ENCODE results near the gene SHISA9.

Gene SHISA9

GRCh38 chr16:13134836-13135235 lies 233.4 kb downstream of the SHISA9 start:
- no peak for DNase-seq

- no peak for DNase-seq
Observed at GRCh38 chr16:13136901-13137300, 235.5 kb downstream of the SHISA9 start.

- no peak for DNase-seq
Observed at GRCh38 chr16:13138528-13138927, 237.1 kb downstream of the SHISA9 start.

GRCh38 chr16:13139661-13140241 lies 238.4 kb downstream of the SHISA9 start:
- DNase-seq, result no peak

DNA sequence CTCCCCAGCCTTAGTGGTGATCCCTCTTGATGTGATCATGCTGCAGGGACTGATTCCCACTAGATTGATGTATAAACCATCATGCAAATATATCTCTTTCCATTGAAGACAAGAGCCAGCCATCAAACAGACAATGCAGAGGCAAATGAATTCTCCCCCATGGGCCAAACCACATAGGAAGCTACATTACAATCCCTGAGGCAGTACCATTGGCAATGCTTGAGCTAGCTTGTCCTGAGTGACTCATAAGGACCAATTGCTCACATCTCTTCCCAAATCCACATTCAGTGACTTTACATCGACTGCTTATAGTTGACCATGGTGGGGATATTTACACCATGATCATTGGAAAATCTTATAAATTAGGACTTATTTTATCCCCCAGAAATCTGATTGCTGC lies 242.2 kb downstream of the SHISA9 start:
- DNase-seq, result no peak

GRCh38 chr16:13146829-13147228 lies 245.4 kb downstream of the SHISA9 start:
- no peak for DNase-seq

- no peak for DNase-seq
Observed at GRCh38 chr16:13148294-13148693, 246.9 kb downstream of the SHISA9 start.

DNA sequence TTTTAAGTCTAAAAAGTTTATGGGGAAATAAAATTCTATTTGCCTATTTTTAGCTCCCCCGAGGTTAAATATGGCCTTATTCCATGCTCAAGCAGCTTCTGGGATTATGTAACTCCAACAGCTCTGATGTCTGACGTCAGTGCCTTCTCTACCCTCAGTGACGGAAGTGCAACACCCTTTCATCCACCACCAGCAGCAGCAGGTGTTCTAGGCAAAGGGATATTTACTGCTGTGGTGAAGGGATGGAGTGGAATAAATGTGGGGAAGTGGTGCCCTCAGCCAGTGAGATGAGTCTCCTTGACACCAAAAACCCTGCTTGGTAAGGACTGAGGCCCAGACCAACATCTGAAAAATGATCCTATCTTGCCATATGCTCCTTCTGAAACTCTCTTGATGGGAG lies 247.4 kb downstream of the SHISA9 start:
- DNase-seq, result no peak

DNA sequence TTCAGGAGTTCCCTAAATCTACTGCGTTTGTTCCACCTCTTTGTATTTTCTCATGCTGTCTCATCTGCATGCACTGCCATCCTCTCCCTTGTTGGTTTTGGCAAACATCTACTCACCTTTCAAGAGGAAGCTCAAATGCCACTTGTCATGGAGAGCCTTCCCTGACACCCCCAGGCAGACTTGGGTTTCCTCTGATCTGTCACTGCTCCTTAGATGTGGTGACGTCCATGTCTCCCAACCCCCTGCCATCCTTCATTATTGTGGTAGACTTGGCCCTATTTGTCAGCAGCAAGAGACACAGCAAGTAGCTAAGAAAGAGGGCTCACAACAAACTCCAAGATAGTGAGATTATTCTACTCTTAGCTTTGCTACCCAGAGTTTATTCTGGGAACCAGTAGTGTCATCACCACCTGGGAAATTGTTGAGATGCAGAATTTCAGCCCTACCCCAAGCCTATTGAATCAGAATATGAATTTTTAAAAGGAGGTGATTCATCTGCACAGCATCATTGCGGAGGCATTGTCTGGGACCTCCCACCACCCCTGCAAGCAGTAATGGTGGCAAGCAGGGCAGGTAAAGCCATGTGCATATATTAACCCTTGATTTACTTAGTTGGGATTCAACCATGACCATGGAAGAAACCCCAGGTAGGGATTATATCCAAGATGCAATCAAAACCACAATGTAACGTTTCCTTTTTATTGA lies 248.9 kb downstream of the SHISA9 start:
- DNase-seq, result no peak

- no peak for DNase-seq
Observed at GRCh38 chr16:13153696-13154095, 252.3 kb downstream of the SHISA9 start.

DNA sequence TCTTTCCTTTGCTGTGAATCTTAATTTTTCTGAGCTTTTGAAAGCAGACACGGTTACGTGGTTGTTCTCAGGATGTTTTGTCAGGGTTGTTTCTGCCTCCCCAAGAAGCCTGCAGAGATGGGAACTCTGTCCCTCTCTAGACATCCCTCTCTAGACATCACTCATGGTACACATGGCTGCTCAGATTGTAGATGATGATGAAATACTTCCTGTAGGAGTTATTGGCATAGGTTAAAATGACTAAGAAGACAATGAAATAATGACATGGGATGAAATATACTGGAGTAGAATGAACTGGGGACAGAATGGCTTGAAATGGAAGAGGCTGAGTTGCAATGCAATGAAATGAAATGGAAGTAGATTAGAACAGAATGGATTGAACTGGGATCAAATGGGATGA lies 253.4 kb downstream of the SHISA9 start:
- DNase-seq, result no peak

DNA sequence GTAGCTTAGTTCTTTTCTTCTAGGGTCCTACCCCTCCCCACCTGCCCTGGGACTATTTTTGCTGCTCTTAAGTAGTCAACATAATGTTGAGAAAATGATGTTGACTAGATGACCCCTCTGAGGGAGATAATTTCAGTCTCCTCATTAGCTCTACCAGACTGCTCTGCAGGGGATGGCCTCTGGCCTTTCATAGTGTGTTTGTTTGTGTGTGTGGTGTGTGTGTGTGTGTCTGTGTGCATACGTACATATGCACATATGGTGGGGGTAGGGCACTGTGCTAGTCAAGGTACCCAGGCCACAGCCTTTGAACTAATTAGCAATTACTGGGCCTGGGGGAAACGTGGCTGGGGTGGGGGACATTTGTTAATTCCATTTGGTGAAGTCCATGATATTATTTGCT lies 254.0 kb downstream of the SHISA9 start:
- no peak for DNase-seq

GRCh38 chr16:13155780-13156179 lies 254.4 kb downstream of the SHISA9 start:
- DNase-seq, result no peak

GRCh38 chr16:13157082-13157481 lies 255.7 kb downstream of the SHISA9 start:
- no peak for DNase-seq

- no peak for DNase-seq
Observed at GRCh38 chr16:13158427-13158826, 257.0 kb downstream of the SHISA9 start.

DNA sequence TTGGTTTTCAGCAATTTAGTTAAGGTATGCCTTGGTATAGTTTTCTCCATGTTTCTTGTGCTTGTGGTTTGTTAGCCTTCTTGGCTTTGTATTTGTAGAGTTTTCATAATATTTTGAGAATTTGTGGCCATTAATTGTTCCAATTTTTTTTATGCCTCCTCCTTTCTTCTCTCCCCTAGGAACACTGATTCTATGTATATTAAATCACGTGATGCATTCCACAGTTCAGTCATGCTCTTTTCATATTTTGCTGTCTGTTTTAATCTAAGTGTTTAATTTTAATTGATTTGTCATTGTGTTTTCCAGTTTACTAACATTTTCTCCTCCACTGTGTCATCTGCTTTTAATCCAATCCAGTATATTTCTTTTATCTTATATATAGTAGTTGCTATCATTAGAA lies 263.6 kb downstream of the SHISA9 start:
- DNase-seq, result no peak

DNA sequence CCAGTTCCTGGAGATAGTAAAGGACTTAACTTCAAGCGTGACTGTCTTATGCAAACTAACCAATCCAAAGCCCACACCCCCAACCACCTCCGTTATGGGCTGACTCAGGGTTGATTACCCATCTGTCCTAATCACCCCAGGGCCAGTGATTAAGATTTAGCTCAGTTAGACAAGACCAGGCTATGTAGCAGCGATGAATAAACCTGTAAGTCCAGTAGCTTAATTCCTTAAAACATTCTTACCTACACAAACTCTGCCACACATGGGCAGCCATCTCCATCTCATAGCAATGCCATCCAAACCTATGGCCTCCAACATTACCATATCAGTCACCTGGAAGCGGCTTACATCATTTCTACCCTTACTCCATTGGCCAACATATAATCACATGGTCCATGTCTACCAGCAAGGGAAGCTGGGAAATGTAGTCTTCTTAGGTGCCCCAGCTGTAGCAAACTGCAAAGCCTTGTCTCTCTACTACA lies 266.7 kb downstream of the SHISA9 start:
- no peak for DNase-seq

- DNase-seq, result no peak
Observed at GRCh38 chr16:13171313-13171712, 269.9 kb downstream of the SHISA9 start.

GRCh38 chr16:13176711-13177110 lies 275.3 kb downstream of the SHISA9 start:
- no peak for DNase-seq

GRCh38 chr16:13178318-13178717 lies 276.9 kb downstream of the SHISA9 start:
- DNase-seq, result no peak

- DNase-seq, result no peak
Observed at GRCh38 chr16:13181432-13181831, 280.0 kb downstream of the SHISA9 start.

- DNase-seq, result no peak
Observed at GRCh38 chr16:13186813-13187212, 285.4 kb downstream of the SHISA9 start.

GRCh38 chr16:13189250-13189649 lies 287.9 kb downstream of the SHISA9 start:
- DNase-seq, result no peak

DNA sequence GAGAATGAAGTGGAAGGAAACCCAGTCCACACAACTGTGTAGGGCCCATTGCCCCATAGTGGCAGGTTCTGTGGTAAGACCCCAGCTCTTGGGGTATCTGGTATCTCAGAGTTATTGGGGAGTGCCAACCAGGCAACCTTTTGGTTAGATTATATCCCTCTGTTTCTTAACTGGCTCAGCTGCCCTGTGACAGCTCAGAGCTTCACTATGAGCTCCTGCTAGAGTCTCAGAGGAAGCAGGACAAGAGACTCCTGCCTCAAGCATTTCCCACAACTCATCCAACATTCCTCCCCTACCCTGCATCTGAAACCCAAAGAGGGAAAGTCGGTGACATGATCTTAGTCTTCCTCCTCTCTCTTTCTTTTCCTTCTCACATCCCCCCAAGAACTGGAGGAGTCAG lies 292.3 kb downstream of the SHISA9 start:
- no peak for DNase-seq

DNA sequence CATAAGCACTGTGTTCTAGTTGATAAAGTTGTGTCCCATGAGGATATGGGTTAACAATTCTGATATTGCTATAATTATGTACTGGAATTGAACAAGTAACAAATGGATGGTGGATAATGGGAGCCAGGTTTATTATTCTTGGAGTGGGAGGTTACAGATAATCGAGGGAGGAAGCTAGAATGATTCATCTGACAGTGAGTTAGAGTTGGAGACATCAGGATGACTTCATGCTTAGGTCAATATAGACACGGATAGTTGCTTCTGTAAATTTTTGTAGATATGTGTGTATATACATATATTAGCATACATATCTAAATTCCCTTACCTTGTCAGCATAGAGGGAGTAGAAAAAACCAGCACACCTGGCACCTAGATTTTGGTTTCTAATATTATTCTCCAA lies 293.4 kb downstream of the SHISA9 start:
- no peak for DNase-seq

All from activated T-cell treated with anti-CD3 and anti-CD28 coated beads, Interleukin-2, amount 50 U/mL, for 48 hours (primary cell).